Caki2 (cell line): Measurements from ENCODE around the gene EEF1A2. TPM values are rescaled to one million over a fixed set of nuclear protein-coding genes. Genes with fewer than 3 reads are reported as not detected.
"Not testable (repeated sequence)": the region's sequence is repeated elsewhere in the genome, so short reads cannot be mapped to it uniquely, and the experiment has no call there.

Source experiments
- DNase-seq: peaks from one replicate; pipeline ENCODE4 v3.0.0-alpha.2; 2015; ENCODE audit warnings: low read depth
- in situ Hi-C: cut with HindIII; loops from 2 replicates; pipeline ENCODE4 v1.10.0; 2016; ENCODE audit warnings: low sequenced_read_pairs, low pct_unique_long_range_greater_than_20kb, mixed read lengths
- total RNA-seq: library from RNA; depleted of rRNA; stranded (reverse); fragments of >200 nt; shearing (Covaris generic); gene quantifications from 2 replicates; pipeline ENCODE4 v1.2.3, GENCODE V29; 2014; ENCODE audit warnings: low replicate concordance

Gene EEF1A2
- total RNA-seq, 1 experiment from 2014 or later, result 281 TPM

- in situ Hi-C loops, result no loop called here
- no peak for DNase-seq
These were observed 26.3 kb upstream of the EEF1A2 start for GRCh38 chr20:63525185-63525584.

DNA sequence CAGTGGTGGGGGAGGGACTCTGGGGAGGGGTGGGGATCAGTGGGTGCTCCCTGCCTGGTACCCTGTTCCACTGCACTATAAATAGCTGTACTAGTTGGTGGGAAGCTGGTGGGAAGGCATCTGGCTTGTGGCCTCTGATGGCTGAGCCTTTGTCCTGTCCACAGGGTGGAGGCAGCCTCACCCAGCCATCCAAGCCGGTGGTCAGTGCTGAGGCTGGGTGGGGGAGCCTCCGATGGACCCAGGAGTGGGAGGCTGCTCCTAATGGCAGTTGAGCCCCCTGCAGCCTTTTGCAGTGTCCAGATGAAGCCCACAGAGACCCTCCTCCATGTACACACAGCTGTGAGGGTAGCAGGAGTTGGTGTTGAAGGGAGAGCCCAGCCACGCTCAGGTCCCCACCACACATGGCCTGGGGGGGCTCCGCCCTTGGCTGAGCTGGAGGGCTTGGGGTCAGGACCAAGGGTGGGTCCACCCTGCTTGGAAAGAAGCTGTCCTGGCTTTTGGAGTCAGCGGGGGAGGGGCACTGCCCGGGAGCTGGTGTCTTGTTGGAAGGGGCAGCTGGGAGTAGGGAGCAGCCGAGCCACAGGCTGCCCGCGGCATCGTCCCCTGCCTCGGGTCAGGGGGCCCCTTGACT, 24.2 kb upstream of the EEF1A2 start:
- no peak for DNase-seq
- in situ Hi-C loops, result no loop called here

- in situ Hi-C loops, result no loop called here
These were observed 23.4 kb upstream of the EEF1A2 start for GRCh38 chr20:63522091-63522868.

DNA sequence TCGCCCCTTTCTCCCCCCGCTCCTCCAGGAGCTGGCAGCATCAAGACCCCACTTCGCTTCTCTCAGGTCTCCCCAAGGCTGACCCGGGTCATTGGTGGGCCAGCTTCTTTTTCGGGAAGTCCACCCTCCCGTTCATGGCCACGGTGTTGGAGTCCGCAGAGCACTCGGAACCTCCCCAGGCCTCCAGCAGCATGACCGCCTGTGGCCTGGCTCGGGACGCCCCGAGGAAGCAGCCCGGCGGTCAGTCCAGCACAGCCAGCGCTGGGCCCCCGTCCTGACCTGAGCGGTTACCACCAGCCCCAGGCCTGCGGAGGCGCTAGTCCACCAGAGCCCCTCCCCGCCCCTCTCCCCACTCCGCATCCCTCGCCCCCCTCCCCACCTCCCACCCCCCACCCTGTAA, 22.7 kb upstream of the EEF1A2 start:
- in situ Hi-C loops, result no loop called here
- no peak for DNase-seq

More at GRCh38 chr20:63522091-63522868, 23.4 kb upstream of the EEF1A2 start:
- no peak for DNase-seq

DNA sequence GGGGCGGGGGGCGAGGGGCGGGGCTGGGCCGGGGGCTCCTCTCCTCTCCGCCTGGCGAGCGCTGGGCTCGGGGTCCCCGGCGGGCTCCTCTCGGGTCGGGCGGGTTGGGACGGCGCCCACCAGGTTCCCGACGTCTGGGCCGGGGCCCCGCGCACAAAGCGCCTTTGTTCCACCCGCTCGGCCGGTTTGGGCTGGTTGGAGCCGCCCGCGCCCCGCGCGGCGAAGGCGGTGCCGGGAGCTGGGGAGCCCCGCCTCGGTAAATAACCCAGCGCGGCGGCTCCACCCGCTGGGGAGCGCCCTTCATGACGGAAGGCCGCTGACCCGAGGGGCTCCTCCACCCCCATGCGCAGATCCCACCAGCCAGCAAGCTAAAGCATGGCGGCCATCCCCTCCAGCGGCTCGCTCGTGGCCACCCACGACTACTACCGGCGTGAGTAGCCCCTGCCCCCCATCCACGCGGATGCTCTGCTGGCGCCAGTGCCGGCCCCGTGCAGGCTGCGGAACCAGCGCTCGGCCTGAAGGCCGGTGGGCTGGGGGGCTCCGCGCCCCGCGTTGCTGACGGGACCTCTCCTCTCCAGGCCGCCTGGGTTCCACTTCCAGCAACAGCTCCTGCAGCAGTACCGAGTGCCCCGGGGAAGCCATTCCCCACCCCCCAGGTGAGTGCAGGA, 22.2 kb upstream of the EEF1A2 start:
- peak; percentile 62 for DNase-seq
- in situ Hi-C loops, result no loop called here

- in situ Hi-C loops, result no loop called here
- peak; percentile 70 for DNase-seq
These were observed 21.6 kb upstream of the EEF1A2 start, which contains the start of gene PPDPF for GRCh38 chr20:63520504-63520933. Gene PPDPF, plus strand, starts transcription at chr20:63520765. Its CDS starts 544 bp downstream, at chr20:63521309.

DNA sequence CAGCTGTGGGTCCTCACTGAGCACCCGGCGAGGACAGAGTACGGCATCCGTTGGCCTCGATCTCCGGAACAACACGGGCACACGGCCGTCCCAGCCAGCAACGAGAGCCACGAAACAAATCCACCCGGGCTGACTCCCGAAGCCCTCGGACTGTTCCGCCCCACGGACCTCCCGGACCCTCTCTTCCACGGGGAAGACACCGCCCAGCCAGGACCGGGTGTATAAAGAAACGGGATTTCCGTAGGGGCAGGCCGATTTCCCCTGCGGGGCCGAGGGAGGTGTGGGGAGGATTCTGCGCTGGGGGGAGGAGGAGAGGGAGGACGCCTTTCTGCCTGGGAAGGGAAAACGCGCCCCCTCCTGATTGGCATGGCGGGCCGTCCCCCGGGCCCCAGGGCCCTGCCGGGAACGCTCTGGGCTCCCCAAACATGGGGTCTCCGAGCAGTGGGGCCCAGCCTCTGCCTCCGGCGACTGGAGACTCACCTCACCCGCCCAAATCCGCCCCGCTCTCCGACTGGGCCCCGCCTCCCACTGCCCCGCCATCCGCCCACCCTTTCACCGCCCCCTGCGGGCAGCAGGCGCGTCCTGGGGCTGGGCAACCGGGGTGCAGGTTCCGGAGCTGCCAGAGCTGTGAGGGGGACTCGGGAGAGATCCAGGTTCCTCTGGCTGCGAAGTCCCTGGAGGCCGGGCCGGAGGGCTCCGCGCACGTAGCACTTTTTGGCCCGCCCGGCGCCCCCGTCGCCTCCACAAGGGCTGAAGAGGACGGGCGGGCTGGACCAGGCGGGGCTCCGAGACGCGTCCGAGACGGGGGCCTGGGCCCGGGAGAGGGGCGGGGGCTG, 21.0 kb upstream of the EEF1A2 start:
- DNase-seq, result peak; percentile 72
- in situ Hi-C loops, result no loop called here

DNA sequence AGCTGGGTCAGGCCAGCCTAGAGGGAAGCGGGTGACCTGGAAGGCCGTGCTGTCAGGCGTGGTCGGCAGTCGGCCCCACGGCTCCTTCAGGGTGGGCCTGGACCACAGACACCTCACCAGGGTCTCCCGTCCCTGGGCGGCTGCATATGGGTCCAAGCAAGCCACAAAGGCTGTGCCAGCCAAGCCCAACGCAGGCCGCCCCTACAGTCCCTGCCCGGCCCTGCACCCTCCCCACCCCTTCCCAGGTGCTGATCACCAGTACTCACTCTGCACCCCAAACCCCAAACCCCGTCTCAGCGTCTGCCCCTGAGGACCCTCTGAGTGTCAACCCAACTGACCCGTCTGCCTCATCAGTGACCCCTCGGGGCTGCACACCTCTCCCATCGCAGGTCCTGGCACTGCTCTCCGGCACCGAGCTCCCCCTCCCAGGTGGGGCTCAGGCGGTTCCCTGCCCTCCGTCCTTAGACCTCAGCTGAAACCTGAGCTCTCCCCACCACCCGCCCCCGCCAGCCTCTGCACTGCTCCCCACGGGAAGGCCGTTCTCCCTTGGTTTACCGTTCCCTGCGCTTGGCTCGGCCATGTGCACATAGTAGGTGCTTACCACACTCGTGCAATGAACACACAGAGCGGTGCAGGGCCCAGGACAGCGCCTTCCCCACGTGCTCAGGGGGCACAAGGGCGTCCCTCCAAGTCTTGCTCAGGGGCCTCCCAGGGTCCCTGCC, 20.2 kb upstream of the EEF1A2 start:
- in situ Hi-C loops, result no loop called here
- no peak for DNase-seq

- in situ Hi-C loops, result no loop called here
- DNase-seq, result no peak
These were observed 19.5 kb upstream of the EEF1A2 start for GRCh38 chr20:63518351-63518861.

- no peak for DNase-seq
- in situ Hi-C loops, result no loop called here
These were observed 18.8 kb upstream of the EEF1A2 start for GRCh38 chr20:63517376-63518309.

DNA sequence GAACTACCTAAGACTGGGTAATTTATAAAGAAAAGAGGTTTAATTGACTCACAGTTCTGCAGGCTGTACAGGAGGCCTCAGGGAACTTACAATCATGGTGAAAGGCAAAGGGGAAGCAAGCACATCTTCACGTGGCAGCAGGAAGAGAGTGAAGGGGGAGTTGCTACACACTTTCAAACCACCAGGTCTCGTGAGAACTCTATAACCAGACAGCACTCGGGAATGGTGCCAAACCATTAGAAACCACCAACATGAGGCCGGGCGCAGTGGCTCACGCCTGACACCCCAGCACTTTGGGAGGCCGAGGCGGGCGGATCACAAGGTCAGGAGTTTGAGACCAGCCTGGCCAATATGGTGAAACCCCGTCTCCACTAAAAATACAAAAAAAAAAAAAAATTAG, 15.6 kb upstream of the EEF1A2 start:
- DNase-seq, in situ Hi-C loops: not testable (repeated sequence)

DNA sequence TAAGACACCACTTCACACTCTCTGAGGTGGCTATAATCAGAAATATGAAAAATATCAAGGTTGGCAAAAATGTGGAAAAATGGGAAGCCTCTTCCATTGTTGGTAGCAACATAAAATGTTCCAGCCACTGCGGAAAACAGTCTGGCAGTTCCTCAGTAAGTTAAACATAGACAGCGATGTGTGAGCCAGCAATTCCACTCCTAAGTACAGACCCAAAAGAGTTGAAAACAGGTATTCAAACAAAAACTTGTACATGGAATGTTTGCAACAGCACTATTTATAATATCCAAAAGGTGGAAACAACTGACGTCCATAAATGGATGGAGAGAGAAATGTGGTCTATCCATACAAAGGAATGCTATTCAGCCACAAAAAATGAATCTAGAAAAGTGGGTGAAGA, 14.3 kb upstream of the EEF1A2 start:
- DNase-seq, result no peak
- in situ Hi-C loops, result no loop called here

GRCh38 chr20:63509088-63509564, 10.2 kb upstream of the EEF1A2 start:
- in situ Hi-C loops, result no loop called here
- no peak for DNase-seq

DNA sequence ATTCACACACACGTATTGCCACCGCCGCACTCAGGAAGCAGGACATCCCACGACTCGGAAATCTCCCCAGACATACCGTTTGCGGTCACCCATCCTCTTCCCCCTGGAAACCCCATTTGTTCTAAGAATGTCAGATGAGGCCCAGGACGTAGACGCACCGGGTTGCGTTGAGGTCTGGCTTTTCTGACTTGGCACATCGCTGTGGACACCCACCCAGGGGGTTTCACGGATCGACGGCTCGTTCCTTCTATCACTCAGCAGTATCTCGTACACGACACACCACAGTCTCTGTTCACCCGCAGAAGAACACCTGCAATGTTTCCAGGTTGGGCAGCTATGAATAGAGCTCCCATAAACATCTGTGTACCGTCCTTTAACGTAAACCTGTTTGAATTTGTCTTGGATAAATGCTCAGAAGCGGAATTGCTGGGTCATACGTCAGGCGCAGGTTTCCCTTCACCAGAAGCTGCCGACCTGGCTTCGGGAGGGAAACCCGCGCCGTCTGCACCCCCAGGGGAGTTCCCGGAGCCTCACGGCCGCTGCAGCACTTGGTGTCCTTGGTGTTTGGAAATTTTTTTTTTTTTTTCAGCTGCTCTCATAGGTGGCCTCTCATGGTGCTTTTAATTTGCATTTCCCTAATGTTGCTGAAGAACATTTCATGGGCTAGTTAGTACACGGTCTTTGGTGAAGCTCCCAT, 9.3 kb upstream of the EEF1A2 start:
- in situ Hi-C loops, result no loop called here

GRCh38 chr20:63507083-63507743, 8.3 kb upstream of the EEF1A2 start:
- in situ Hi-C loops, result no loop called here

More for the DNA sequence above, 9.3 kb upstream of the EEF1A2 start:
- DNase-seq, result no peak

More at GRCh38 chr20:63507083-63507743, 8.3 kb upstream of the EEF1A2 start:
- DNase-seq, result no peak
